CD14-positive monocyte (primary cell): ENCODE results near the gene STPG2. TPM values are rescaled to one million over a fixed set of nuclear protein-coding genes. Genes with fewer than 3 reads are reported as not detected.

Source experiments
- DNase-seq, 3 donors: peaks; one replicate each; pipeline ENCODE4 v3.0.0-alpha.2; 2011 to 2022
- H2AFZ ChIP-seq: 2 replicates; pipeline ENCODE4 v1.6.0; 2012; ENCODE audit warnings: mild to moderate bottlenecking, low read depth, low read length, inconsistent platforms; ENCODE audit not compliant: insufficient read depth, poor library complexity, severe bottlenecking
- H3K27ac ChIP-seq, 2 donors: 1 replicate in 1 of 2; 2 replicates in 1 of 2; pipeline ENCODE4 v1.5.1; 2012 to 2013; ENCODE audit warnings: low read length in 2 of 2, control low read depth in 1 of 2, inconsistent platforms in 1 of 2, low read depth in 1 of 2, mild to moderate bottlenecking in 1 of 2
- H3K27me3 ChIP-seq, 2 donors: one replicate each; pipeline versions ENCODE4 v1.6.0 to v1.6.1; 2011 to 2013; ENCODE audit warnings: low read length in 2 of 2; ENCODE audit not compliant: control insufficient read depth in 2 of 2, insufficient read depth in 2 of 2
- H3K36me3 ChIP-seq, 2 donors: replicated peaks in 1 of 2; 1 replicate in 1 of 2; 2 replicates in 1 of 2; pipeline versions ENCODE4 v1.5.1 to v1.6.1; 2012 to 2013; ENCODE audit warnings: low read length in 2 of 2, control low read depth in 1 of 2, inconsistent platforms in 1 of 2, mild to moderate bottlenecking in 1 of 2; ENCODE audit not compliant: insufficient read depth in 2 of 2, control insufficient read depth in 1 of 2
- H3K4me1 ChIP-seq, 2 donors: 1 replicate in 1 of 2; 2 replicates in 1 of 2; pipeline versions ENCODE4 v1.5.1 to v1.6.1; 2012 to 2013; ENCODE audit warnings: low read length in 2 of 2, control low read depth in 1 of 2, inconsistent platforms in 1 of 2, mild to moderate bottlenecking in 1 of 2, moderate library complexity in 1 of 2; ENCODE audit not compliant: insufficient read depth in 2 of 2, control insufficient read depth in 1 of 2
- H3K4me2 ChIP-seq: replicated peaks from 2 replicates; pipeline ENCODE3; 2012; ENCODE audit warnings: low read length, moderate library complexity, mild to moderate bottlenecking; ENCODE audit not compliant: poor library complexity, severe bottlenecking; ENCODE audit errors: extremely low read depth
- H3K4me3 ChIP-seq, 3 experiments: fragments of 200-600 bp in 1 of 3; sonication (generic) in 1 of 3; replicated peaks in 1 of 3; 1 replicate in 2 of 3; 2 replicates in 1 of 3; pipeline ENCODE4 v1.5.1; 2011 to 2013; ENCODE audit warnings: low read length in 3 of 3, mild to moderate bottlenecking in 3 of 3, control low read depth in 2 of 3, low read depth in 2 of 3, inconsistent platforms in 1 of 3, moderate library complexity in 1 of 3
- H3K79me2 ChIP-seq: 2 replicates; pipeline ENCODE4 v1.6.0; 2012; ENCODE audit warnings: mild to moderate bottlenecking, control low read depth, inconsistent platforms, low read length, moderate library complexity; ENCODE audit not compliant: insufficient read depth
- H3K9ac ChIP-seq: 2 replicates; pipeline ENCODE4 v1.6.0; 2017; ENCODE audit warnings: low read length, mild to moderate bottlenecking; ENCODE audit not compliant: insufficient read depth, poor library complexity, severe bottlenecking
- H3K9me3 ChIP-seq, 2 donors: replicated peaks in 1 of 2; 1 replicate in 1 of 2; 2 replicates in 1 of 2; pipeline versions ENCODE4 v1.5.1 to v1.6.1; 2012 to 2013; ENCODE audit warnings: low read length in 2 of 2, control low read depth in 1 of 2; ENCODE audit not compliant: control insufficient read depth in 1 of 2, insufficient read depth in 1 of 2
- H4K20me1 ChIP-seq: 2 replicates; pipeline ENCODE4 v1.6.0; 2012; ENCODE audit warnings: mild to moderate bottlenecking, low read length, control low read depth, moderate library complexity; ENCODE audit not compliant: insufficient read depth
- H3K27ac Mint-ChIP-seq, 7 donors: one replicate each; pipeline ENCODE4 v1.8.0; 2020; ENCODE audit warnings: mild to moderate bottlenecking in 7 of 7, mixed read lengths in 7 of 7, moderate library complexity in 6 of 7, inconsistent platforms in 2 of 7
- H3K27me3 Mint-ChIP-seq, 3 donors: one replicate each; pipeline ENCODE4 v1.8.0; 2021 to 2022; ENCODE audit warnings: low read depth in 3 of 3, mild to moderate bottlenecking in 3 of 3, mixed read lengths in 3 of 3, moderate library complexity in 3 of 3, inconsistent platforms in 1 of 3
- H3K36me3 Mint-ChIP-seq, 2 donors: one replicate each; pipeline ENCODE4 v1.8.0; 2020; ENCODE audit warnings: mixed read lengths in 2 of 2, inconsistent platforms in 1 of 2, mild to moderate bottlenecking in 1 of 2
- H3K4me1 Mint-ChIP-seq: one replicate; pipeline ENCODE4 v1.8.0; 2020; ENCODE audit warnings: mild to moderate bottlenecking, mixed read lengths
- H3K4me3 Mint-ChIP-seq, 2 donors: one replicate each; pipeline ENCODE4 v1.8.0; 2020; ENCODE audit warnings: mild to moderate bottlenecking in 2 of 2, mixed read lengths in 2 of 2, moderate library complexity in 1 of 2
- H3K9me3 Mint-ChIP-seq, 7 donors: one replicate each; pipeline ENCODE4 v1.8.0; 2020 to 2022; ENCODE audit warnings: mixed read lengths in 7 of 7, mild to moderate bottlenecking in 6 of 7, moderate library complexity in 6 of 7, inconsistent platforms in 2 of 7
- CTCF ChIP-seq: fragments of 200-600 bp; IDR thresholded peaks from one replicate; pipeline ENCODE4 v1.8.0; 2022; ENCODE audit warnings: antibody characterized with exemption, mild to moderate bottlenecking
- WGBS: methylation state at CpG from one replicate; pipeline ENCODE4 v1.1.5; 2013; ENCODE audit warnings: missing lambda C conversion rate; ENCODE audit not compliant: insufficient coverage; 5-methylcytosine and 5-hydroxymethylcytosine counted together
- intact Hi-C, 2 donors: fragments of 100-400 bp; cut with micrococcal nuclease; formaldehyde crosslinking; loops; one replicate each; pipeline versions ENCODE4 v1.15.0 to v1.15.1; 2023
- polyA plus RNA-seq, 3 donors: library from polyadenylated mRNA; depleted of rRNA in 1 of 3; unstranded in 2 of 3; stranded (reverse) in 1 of 3; fragments of 300-500 nt in 2 of 3; fragments of >200 nt in 1 of 3; fragmentation: Illumina TruSeq in 2 of 3; gene quantifications; 1 replicate in 2 of 3; 2 replicates in 1 of 3; pipeline ENCODE4 v1.2.3, GENCODE V29; 2012 to 2021

The STPG2 gene
- polyA plus RNA-seq, 3 donors = 0.04 TPM; not detected in 2

- no peaks in the 10 kb centered on the region for H3K27me3 ChIP-seq
- H3K9me3 Mint-ChIP-seq = peaks cover 0 to 9% (median 1%) of the 10 kb centered on the region in 7 donors
- H3K9me3 ChIP-seq = no peaks in the 10 kb centered on the region
- H2AFZ ChIP-seq = no peak overlapping the region
- H3K4me3 Mint-ChIP-seq = no peak overlapping the region
- no CpG with 5 or more reads among the region's 2 CpGs for WGBS
- no peaks in the 10 kb centered on the region for H3K36me3 ChIP-seq
- no peaks in the 10 kb centered on the region for H3K4me1 ChIP-seq
- intact Hi-C loops = no loop called here
- TF ChIP-seq CTCF = no peak
- no peak overlapping the region for H3K4me2 ChIP-seq
- no peaks in the 10 kb centered on the region for H3K4me1 Mint-ChIP-seq
- H4K20me1 ChIP-seq = no peaks in the 10 kb centered on the region
- H3K36me3 Mint-ChIP-seq = no peaks in the 10 kb centered on the region
- no peak overlapping the region for H3K27ac Mint-ChIP-seq
- H3K4me3 ChIP-seq = no peak overlapping the region
- H3K27ac ChIP-seq = no peak overlapping the region
- H3K9ac ChIP-seq = no peak overlapping the region
- no peaks in the 10 kb centered on the region for H3K27me3 Mint-ChIP-seq
- no peaks in the 10 kb centered on the region for H3K79me2 ChIP-seq
- DNase-seq = no peak
These were observed 61.3 kb downstream of the STPG2 start for GRCh38 chr4:98081936-98082335.

GRCh38 chr4:98068495-98068894 lies 74.8 kb downstream of the STPG2 start:
- H3K27ac ChIP-seq = no peak overlapping the region
- no peaks in the 10 kb centered on the region for H3K27me3 ChIP-seq
- DNase-seq = no peak
- H2AFZ ChIP-seq = no peak overlapping the region
- peaks cover 0 to 1% (median 0%) of the 10 kb centered on the region in 3 donors for H3K27me3 Mint-ChIP-seq
- H3K9me3 ChIP-seq = peaks cover 0 to 3% of the 10 kb centered on the region in 2 donors
- H3K4me1 ChIP-seq = no peaks in the 10 kb centered on the region
- H3K4me3 Mint-ChIP-seq = no peak overlapping the region
- H4K20me1 ChIP-seq = no peaks in the 10 kb centered on the region
- no peaks in the 10 kb centered on the region for H3K36me3 ChIP-seq
- no peaks in the 10 kb centered on the region for H3K36me3 Mint-ChIP-seq
- H3K27ac Mint-ChIP-seq = no peak overlapping the region
- no peak for TF ChIP-seq CTCF
- H3K79me2 ChIP-seq = no peaks in the 10 kb centered on the region
- intact Hi-C loops = no loop called here
- H3K9ac ChIP-seq = no peak overlapping the region
- no peak overlapping the region for H3K4me2 ChIP-seq
- H3K9me3 Mint-ChIP-seq = peaks cover 0 to 13% (median 8%) of the 10 kb centered on the region in 7 donors
- no peaks in the 10 kb centered on the region for H3K4me1 Mint-ChIP-seq
- H3K4me3 ChIP-seq = no peak overlapping the region
- no CpG with 5 or more reads among the region's 2 CpGs for WGBS
